ENCODE data around the gene ADGRE2. TPM values are rescaled to one million over a fixed set of nuclear protein-coding genes. Genes with fewer than 3 reads are reported as not detected.

Gene ADGRE2
- total RNA-seq, 2 experiments from 2014 or later, result 0.44 to 0.54 TPM

- no peak for DNase-seq
- POLR2A ChIA-PET, result no interaction called here
- Mint-ChIP-seq H3K4me1 (peaks cover 3% of the 10 kb centered on the region), H3K36me3 (peaks cover 9% of the 10 kb centered on the region), H3K4me3 (no peak overlapping the region), H3K27me3 (no peaks in the 10 kb centered on the region), H3K27ac (no peak overlapping the region), H3K9me3 (no peaks in the 10 kb centered on the region)
- ATAC-seq (ENCODE audit: low read depth), result no peak
Observed at GRCh38 chr19:14695471-14695870, 82.9 kb downstream of the ADGRE2 start.

GRCh38 chr19:14694641-14695266, 83.6 kb downstream of the ADGRE2 start:
- Mint-ChIP-seq H3K4me3 (no peak overlapping the region), H3K4me1 (peaks cover 3% of the 10 kb centered on the region), H3K9me3 (no peaks in the 10 kb centered on the region), H3K27me3 (no peaks in the 10 kb centered on the region), H3K36me3 (peaks cover 7% of the 10 kb centered on the region), H3K27ac (no peak overlapping the region)
- POLR2A ChIA-PET, result no interaction called here
- DNase-seq (no peak), ATAC-seq (ENCODE audit: low read depth) (no peak)

GRCh38 chr19:14689598-14690503, 88.5 kb downstream of the ADGRE2 start, which contains the start of gene ZNF333:
TSS of gene ZNF333 (plus strand) at chr19:14690048. CDS start at chr19:14693492, 3,444 bp downstream.
- POLR2A ChIA-PET, result interaction anchor here (0.6 to 2.3 kb wide), 5 partner anchors 118 to 1462 kb away, joined by 3 to 6 read pairs (median 5); partner anchors contain the start of genes AKAP8 and NDUFB7
- DNase-seq (peak; percentile 99), ATAC-seq (ENCODE audit: low read depth) (peak; percentile 95)
- H3K4me1 Mint-ChIP-seq, result peaks cover 9% of the 10 kb centered on the region
- H3K36me3 Mint-ChIP-seq, result peaks cover 2% of the 10 kb centered on the region
- no peaks in the 10 kb centered on the region for H3K9me3 Mint-ChIP-seq
- peak within 1 kb of the TSS; percentile 98 for H3K4me3 Mint-ChIP-seq
- peaks cover 3% of the 10 kb centered on the region for H3K27me3 Mint-ChIP-seq
- H3K27ac Mint-ChIP-seq, result peak within 1 kb of the TSS; percentile 100

GRCh38 chr19:14686411-14686810, 91.9 kb downstream of the ADGRE2 start:
- no peak for ATAC-seq (ENCODE audit: low read depth)
- peaks cover 6% of the 10 kb centered on the region for H3K27me3 Mint-ChIP-seq
- no peaks in the 10 kb centered on the region for H3K36me3 Mint-ChIP-seq
- H3K27ac Mint-ChIP-seq, result no peak overlapping the region
- H3K9me3 Mint-ChIP-seq, result no peaks in the 10 kb centered on the region
- H3K4me3 Mint-ChIP-seq, result no peak overlapping the region
- H3K4me1 Mint-ChIP-seq, result peaks cover 9% of the 10 kb centered on the region
- DNase-seq, result no peak
- POLR2A ChIA-PET, result interaction anchor here (1.1 kb wide), 1 partner anchor 112 kb away, joined by 4 read pairs; no protein-coding TSS in a partner anchor

GRCh38 chr19:14683439-14683838, 94.9 kb downstream of the ADGRE2 start:
- Mint-ChIP-seq H3K36me3 (no peaks in the 10 kb centered on the region), H3K27me3 (peaks cover 6% of the 10 kb centered on the region), H3K4me1 (peaks cover under 1% of the 10 kb centered on the region), H3K9me3 (no peaks in the 10 kb centered on the region), H3K4me3 (no peak overlapping the region), H3K27ac (no peak overlapping the region)
- DNase-seq (no peak), ATAC-seq (ENCODE audit: low read depth) (no peak)
- POLR2A ChIA-PET, result no interaction called here

Other genes starting within 250 kb of the ADGRE2 start
- gene TECR, start 249.0 kb downstream of the ADGRE2 start, total RNA-seq, result 100 to 1,000 TPM; 161 to 168 TPM
- gene NDUFB7, start 206.5 kb downstream of the ADGRE2 start, total RNA-seq, result 100 to 1,000 TPM in 1 of 2 experiments, 10 to 100 TPM in 1; 90.7 to 108 TPM
- gene CLEC17A, start 195.5 kb downstream of the ADGRE2 start, total RNA-seq, result under 1 TPM in 1 of 2 experiments, not detected in 1; 0.17 TPM
- not detected for gene ADGRE3, start 103.7 kb downstream of the ADGRE2 start, total RNA-seq
- gene ZNF333, start 88.5 kb downstream of the ADGRE2 start, total RNA-seq, result 10 to 100 TPM; 16.8 to 19.0 TPM
- gene OR7A5, start 56.6 kb upstream of the ADGRE2 start, total RNA-seq, result not detected
- not detected for gene OR7C1, start 56.6 kb upstream of the ADGRE2 start, total RNA-seq
- not detected for gene OR7A10, start 70.4 kb upstream of the ADGRE2 start, total RNA-seq
- gene OR7A17, start 107.6 kb upstream of the ADGRE2 start, total RNA-seq, result not detected
- gene OR7C2, start 162.9 kb upstream of the ADGRE2 start, total RNA-seq, result not detected
- not detected for gene SLC1A6, start 201.3 kb upstream of the ADGRE2 start, total RNA-seq

All from activated naive CD8-positive, alpha-beta T cell treated with anti-CD3 and anti-CD28 coated beads, Interleukin-2, amount 10 ng/mL, durations not matched to agents 7 days and 5 days (primary cell).